ENCODE data around the gene PTCD2.

DNA sequence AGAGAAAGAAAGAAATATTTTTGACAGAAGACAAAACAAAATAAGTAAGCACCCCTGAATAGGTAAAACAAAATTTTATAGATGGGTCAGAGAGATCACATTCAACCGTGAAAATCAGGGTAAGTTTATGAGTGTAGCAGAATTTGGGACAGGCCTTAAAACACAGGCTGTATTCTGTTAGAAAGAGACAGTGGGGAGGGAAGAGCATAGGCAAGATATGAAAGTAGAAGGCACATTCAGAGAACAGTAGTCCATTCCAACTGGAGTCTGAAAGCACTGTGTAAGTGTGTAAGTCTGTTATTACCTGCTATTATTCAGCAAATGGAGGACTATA lies 38.8 kb upstream of the PTCD2 start:
- TF ChIP-seq CTCF (IDR thresholded peaks at IDR 0.05): no peak
- TF ChIP-seq POLR2A (IDR thresholded peaks at IDR 0.05): no peak

Data from heart left ventricle (tissue), 13 donors.